HL-60/S4 treated with retinoic acid at 250 ng/mL for 4 days and 3 days (cell line): ENCODE measurements around the gene PARD3B.

Experiments used
- in situ Hi-C: fragments of 300-500 bp; cut with MboI; formaldehyde crosslinking; loops from 2 replicates; pipeline ENCODE4 v1.7.0; 2022; ENCODE audit warnings: low sequenced_read_pairs

The PARD3B gene

DNA sequence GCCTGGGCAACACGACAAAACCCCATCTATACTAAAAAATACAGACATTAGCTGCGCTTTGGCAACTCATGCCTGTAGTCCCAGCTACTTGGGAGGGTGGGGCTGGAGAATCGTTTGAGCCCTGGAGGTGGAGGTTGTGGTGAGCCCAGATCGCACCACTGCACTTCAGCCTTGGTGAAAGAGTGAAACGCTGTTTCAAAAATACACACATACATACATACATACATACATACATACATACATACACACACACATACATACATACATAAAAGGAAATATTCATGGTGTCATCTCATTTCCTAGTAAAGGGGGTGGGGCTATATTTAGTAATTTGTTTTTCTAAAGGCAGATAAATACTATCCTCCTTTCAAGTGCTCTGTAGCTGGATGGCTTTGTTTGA, 205.1 kb downstream of the PARD3B start:
- in situ Hi-C loops: no loop called here

GRCh38 chr2:204751472-204751871, 206.2 kb downstream of the PARD3B start:
- in situ Hi-C loops: no loop called here

DNA sequence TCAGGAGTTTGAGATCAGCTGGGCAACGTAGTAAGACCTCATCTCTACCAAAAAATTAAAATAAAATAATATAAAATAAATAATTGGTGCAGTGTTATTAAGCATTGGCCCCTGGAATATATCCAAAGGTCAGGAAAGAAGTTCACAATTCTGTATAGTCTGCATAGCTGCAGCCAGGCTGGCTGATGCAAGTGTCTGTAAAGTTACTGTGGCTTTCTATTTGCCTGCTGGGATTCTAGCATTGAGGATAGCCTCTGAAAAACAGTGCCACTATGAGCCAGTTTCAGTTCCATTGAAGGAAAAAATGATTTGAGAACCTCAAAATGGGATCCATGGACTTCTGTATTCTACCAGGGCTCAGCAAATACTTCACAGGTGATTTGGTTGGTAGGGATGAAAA, 208.6 kb downstream of the PARD3B start:
- in situ Hi-C loops: no loop called here

- in situ Hi-C loops: no loop called here
Observed at GRCh38 chr2:204754898-204755297, 209.6 kb downstream of the PARD3B start.

GRCh38 chr2:204763974-204764703, 218.9 kb downstream of the PARD3B start:
- in situ Hi-C loops: no loop called here

GRCh38 chr2:204770735-204771134, 225.5 kb downstream of the PARD3B start:
- in situ Hi-C loops: no loop called here

DNA sequence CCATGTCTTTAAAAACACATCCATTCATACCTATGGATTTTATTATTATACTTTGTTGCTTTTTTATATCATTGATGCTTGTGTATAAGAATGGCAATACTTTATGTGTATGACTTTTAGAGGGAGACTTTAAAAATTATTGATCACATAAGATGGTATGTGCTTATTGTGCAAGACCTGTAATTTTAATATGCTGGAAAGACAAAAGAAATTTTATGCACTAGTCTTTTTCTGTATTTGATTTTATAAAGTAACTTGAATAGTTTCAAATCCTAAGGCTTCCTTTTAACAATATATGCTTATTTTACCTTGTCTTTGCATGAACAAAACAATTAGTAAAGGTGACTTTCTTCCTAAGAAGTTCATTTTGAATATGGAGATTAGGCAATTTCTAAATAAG, 226.4 kb downstream of the PARD3B start:
- in situ Hi-C loops: no loop called here

DNA sequence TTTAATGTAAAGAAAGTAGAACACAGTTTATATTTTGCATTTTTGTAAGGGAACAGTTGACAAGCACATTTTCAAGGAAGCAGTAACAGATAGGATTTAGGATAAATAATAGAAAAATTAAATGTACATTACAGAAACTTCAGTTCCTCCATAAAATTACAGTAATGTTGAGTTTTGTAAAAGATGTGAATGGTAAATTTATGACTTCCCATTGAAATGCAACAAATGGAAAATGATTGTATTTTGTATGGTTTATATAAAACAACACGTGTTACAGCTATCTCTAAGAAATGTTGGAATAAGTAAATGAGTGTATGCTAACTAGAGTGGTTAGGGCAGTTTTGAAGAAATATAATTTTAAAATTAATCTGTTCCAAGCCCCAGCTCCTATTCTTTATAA, 227.3 kb downstream of the PARD3B start:
- in situ Hi-C loops: no loop called here

GRCh38 chr2:204775766-204776165, 230.5 kb downstream of the PARD3B start:
- in situ Hi-C loops: no loop called here

- in situ Hi-C loops: no loop called here
Observed at GRCh38 chr2:204776781-204777559, 231.7 kb downstream of the PARD3B start.

DNA sequence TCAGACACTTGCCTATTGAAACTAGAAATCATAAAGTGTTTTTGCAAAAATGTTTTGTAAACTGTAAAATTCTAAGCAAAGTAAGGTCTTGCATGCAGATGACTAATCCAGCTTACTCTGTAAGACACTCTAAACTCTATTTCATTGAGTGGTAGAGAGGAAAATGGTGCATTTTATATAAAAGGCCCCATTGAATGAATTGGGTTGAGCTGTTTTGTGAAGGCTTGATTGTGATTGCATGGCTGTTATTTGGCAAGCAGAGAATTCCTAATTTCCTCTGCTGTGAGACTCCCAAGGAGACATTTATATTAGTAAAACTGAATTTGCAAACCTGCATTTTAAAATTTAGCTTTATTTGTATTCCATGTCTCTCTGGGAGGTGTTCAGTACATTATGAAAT, 234.5 kb downstream of the PARD3B start:
- in situ Hi-C loops: no loop called here

GRCh38 chr2:204781941-204782340, 236.7 kb downstream of the PARD3B start:
- in situ Hi-C loops: no loop called here

DNA sequence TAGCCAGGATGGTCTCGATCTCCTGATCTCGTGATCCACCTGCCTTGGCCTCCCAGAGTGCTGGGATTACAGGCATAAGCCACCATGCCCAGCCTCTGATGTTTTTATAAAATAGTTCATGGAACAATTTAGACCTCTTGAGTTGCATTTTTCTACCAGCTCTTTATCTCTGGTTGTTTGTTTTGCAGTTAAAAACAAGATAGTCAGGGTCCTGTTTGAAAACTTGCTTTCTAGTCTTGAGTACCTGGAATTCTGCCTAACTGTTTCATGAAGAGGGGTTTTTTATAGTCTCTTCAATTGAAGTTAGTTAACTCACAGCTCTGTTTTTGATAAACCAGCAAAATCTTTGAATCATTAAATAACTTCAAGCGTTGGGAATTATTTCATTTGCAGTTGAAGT, 244.8 kb downstream of the PARD3B start:
- in situ Hi-C loops: no loop called here

DNA sequence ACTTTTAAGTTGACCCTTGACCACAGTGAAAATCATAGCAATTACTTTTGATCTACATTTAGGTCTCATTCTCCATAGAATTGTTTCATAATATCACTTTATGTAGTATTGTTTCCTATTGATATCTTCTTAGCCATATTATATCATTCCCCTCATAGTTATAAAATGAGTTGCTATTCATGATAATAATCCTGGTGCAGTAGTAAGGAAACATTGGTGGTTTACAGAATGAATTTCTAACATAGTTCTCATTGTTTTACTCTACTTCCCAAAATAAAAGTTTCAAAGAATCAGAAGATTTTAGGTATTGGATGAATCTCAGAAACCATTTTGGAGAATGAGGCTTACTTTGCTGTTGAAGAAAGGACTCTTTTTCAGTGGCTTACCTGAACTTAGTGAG, 246.0 kb downstream of the PARD3B start:
- in situ Hi-C loops: no loop called here

DNA sequence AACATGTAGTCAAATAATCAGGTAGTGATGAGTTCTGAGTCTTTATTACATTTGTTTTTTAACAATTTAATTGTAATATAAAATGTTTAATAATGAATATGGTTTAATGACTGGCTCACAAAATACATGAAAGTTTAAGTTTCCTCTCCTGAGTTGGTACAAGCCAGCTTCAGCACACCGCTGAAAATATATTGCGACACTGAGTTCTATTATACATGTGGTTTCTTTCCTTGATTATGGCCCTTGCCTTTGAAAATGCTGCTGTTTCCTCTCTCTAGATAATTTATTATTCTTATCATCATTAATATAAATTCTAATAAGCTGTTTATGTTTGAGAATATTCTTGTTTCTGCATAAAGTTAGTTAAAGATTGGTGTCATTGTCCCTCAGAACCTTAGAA, 249.3 kb downstream of the PARD3B start:
- in situ Hi-C loops: no loop called here

GRCh38 chr2:204795156-204795555, 249.9 kb downstream of the PARD3B start:
- in situ Hi-C loops: no loop called here

- in situ Hi-C loops: no loop called here
Observed at GRCh38 chr2:204796581-204796980, 251.3 kb downstream of the PARD3B start.

DNA sequence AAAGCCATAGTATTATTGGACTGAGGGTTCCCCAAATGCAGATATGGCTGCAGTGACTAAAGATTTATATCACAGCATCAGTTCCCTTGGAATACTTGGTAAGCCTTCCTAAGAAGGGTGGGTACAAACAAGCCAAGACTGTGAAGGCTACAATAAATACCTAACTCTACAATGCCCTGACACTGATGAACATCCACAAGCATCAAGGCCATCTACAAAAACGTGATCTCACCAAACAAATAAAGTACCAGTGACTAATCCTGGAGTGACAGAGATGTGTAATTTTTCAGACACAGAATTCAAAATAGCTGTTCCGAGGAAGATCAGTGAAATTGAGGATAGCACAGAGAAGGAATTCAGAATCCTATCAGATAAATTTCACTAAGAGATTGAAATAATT, 254.5 kb downstream of the PARD3B start:
- in situ Hi-C loops: no loop called here

DNA sequence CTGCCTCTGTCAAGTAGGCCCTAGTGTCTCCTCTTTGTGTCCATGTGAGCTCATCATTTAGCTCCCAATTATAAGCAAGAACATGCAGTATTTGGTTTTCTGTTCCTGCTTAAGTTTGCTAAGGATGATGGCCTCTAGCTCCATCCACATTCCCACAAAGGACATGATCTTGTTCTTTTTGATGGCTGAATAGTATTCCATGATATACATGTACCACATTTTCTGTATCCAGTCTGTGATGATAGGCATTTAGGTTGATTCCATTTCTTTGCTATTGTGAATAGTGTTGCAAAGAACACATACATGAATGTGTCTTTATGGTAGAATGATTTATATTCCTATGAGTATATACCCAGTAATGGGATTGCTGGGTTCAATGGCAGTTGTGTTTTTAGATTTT, 263.2 kb downstream of the PARD3B start:
- in situ Hi-C loops: no loop called here

GRCh38 chr2:204824751-204825453, 279.6 kb downstream of the PARD3B start:
- in situ Hi-C loops: no loop called here

DNA sequence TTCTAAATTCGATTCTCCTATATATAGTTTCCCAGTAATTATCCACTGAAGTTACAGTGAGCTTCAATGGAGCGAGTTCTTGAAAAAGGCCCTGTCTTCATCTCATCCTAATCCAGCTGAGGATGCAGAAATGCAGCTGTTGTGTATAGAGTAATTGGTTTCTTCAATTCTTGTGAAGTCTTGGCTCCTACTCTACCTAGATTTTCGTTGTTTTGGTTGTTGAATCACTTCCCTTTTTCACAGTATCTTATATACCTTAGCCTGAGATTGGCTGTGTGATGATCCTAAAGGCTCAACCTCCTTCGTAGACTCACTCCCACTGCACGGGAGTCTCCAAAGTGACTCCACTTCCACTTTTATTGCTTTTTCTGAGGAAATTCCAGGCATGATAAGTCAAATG, 280.4 kb downstream of the PARD3B start:
- in situ Hi-C loops: no loop called here
